SKM-1 (cell line): Measurements from ENCODE around the gene FCGR1A.
"Not testable (repeated sequence)": the region's sequence is repeated elsewhere in the genome, so short reads cannot be mapped to it uniquely, and the experiment has no call there.

Experiments
- DNase-seq: peaks from one replicate; lab custom pipeline; 2025; ENCODE audit not compliant: unreplicated experiment; lab: John Stamatoyannopoulos, UW

Gene FCGR1A

GRCh38 chr1:149831764-149832315 lies 49.3 kb downstream of the FCGR1A start:
- DNase-seq: not testable (repeated sequence)

GRCh38 chr1:149832316-149833126 lies 50.0 kb downstream of the FCGR1A start:
- DNase-seq: not testable (repeated sequence)

- DNase-seq: not testable (repeated sequence)
Observed at GRCh38 chr1:149833144-149833543, 50.6 kb downstream of the FCGR1A start.

- not testable (repeated sequence) for DNase-seq
Observed at GRCh38 chr1:149841149-149841548, 58.7 kb downstream of the FCGR1A start.
